ENCODE data around the gene COL12A1. TPM values are rescaled to one million over a fixed set of nuclear protein-coding genes. Genes with fewer than 3 reads are reported as not detected.

The COL12A1 gene
- total RNA-seq, result 100 to 1,000 TPM in 2 of 3 donors, 10 to 100 TPM in 1; 90.9 to 441 (median 281) TPM

DNA sequence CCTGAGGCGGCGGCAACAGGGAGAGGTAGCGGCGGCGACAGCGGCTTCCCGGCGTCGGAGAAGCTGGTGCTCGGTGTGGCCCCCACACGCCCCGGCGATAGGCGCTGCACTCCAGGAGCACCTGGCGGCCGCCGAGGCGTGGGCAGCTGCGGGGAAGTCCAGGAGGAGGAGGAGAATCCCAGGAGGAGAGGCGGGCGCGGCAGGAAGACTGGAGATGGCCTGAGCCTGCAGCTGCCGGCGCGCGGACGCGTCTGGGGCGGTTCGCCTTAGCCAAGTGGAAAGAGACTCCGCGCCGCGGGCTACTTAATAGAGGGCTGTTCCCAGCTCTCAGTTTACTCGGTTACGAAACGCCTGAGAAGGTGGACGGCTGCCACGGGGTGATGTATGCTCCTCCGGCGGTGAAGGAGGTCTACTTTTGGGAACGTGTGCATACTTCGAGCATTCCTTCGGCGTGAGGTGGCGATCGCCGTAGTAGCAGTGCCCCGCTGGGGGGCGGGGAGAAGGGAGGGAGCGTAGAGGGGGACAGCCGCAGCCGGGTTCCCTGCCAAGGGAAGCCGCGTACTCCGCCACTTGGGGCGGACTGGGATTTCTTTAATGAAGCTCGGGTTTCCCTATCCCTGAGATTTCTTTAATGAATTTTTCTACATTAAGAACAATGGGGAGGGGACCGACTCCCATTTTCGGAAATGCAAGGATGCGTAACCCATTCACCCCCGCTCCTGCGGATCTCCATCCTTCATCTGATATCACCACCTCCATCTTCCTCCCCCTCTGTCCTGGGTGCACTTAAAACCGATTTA is at the start of gene COL12A1:
Gene COL12A1 (minus strand): TSS at position 278 of the 800 bp plus-strand sequence. CDS start 3,261 bp downstream, outside the sequence.
- Histone ChIP-seq H3K27ac (peak within 1 kb of the TSS; percentile 79 to 90), H3K27me3 (peaks cover 0 to 22% of the 10 kb centered on the region in 2 donors), H3K9me3 (no peaks in the 10 kb centered on the region), H3K4me3 (peak within 1 kb of the TSS; percentile 61 to 78 (median 64)), H3K4me1 (peaks cover 0 to 4% of the 10 kb centered on the region in 2 donors), H3K36me3 (no peaks in the 10 kb centered on the region)
- DNase-seq (ENCODE audit: low spot score in 2 of 2), result peak; percentile 90 to 91
- peak; percentile 22 for TF ChIP-seq POLR2A (IDR thresholded peaks at IDR 0.05)
- TF ChIP-seq, protein P1, sequence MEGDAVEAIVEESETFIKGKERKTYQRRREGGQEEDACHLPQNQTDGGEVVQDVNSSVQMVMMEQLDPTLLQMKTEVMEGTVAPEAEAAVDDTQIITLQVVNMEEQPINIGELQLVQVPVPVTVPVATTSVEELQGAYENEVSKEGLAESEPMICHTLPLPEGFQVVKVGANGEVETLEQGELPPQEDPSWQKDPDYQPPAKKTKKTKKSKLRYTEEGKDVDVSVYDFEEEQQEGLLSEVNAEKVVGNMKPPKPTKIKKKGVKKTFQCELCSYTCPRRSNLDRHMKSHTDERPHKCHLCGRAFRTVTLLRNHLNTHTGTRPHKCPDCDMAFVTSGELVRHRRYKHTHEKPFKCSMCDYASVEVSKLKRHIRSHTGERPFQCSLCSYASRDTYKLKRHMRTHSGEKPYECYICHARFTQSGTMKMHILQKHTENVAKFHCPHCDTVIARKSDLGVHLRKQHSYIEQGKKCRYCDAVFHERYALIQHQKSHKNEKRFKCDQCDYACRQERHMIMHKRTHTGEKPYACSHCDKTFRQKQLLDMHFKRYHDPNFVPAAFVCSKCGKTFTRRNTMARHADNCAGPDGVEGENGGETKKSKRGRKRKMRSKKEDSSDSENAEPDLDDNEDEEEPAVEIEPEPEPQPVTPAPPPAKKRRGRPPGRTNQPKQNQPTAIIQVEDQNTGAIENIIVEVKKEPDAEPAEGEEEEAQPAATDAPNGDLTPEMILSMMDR (IDR thresholded peaks at IDR 0.05), result peak; percentile 5 to 10 (median 6)
- TF ChIP-seq POLR2AphosphoS5 (IDR thresholded peaks at IDR 0.05), result peak; percentile 72 to 94 (median 73)
- intact Hi-C loops (cut with DNase I; ENCODE audit: low total_unique reads), result loop anchor here (5.0 to 10.0 kb wide), 2 partner anchors 1111 to 1344 kb away; no protein-coding TSS in a partner anchor

DNA sequence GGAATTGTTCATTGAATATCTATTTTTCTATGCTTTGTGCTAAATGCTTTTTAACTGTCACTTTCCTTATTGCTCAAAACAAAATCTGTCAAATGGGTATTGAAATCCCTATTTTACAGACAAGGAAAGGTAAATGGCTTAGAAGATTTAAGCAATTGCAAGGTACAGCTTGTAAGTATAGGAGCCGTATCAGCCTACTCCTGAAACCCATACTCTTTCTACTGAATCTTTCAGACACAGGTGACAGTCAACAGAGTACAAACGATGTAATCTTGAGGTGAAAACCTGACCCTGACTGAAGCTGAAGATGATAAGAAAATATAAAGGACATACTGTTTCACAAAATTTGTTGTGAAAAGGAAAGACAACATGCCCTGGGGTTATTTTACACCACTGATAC is 44.7 kb upstream of the COL12A1 start:
- TF ChIP-seq POLR2A (IDR thresholded peaks at IDR 0.05) (no peak), POLR2AphosphoS5 (IDR thresholded peaks at IDR 0.05) (no peak)
- TF ChIP-seq, protein P1 (IDR thresholded peaks at IDR 0.05), result no peak
- Histone ChIP-seq H3K27ac (no peak overlapping the region), H3K4me1 (no peaks in the 10 kb centered on the region), H3K27me3 (no peaks in the 10 kb centered on the region), H3K4me3 (no peak overlapping the region), H3K36me3 (no peaks in the 10 kb centered on the region), H3K9me3 (no peaks in the 10 kb centered on the region)
- intact Hi-C loops (cut with DNase I; ENCODE audit: low total_unique reads), result no loop called here
- DNase-seq (ENCODE audit: low spot score in 2 of 2), result no peak

DNA sequence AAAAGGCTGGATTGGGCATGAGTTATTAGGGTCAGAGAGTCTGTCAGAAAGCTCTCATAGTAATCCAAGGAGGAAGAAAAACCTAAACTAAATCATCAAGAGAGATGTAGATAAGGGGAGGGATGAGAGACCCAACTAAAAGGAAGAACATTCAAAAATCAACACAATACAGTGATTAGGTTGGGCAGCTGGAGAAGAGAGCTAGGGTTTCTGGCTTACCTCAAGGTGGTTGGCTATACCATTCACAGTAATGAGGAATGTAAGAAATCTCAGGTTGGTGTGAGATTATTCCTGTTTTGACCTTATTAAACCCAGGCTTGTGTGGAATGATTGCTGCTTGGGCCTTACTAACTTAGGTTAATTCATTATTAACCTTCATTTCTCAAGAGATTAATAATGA is 44.0 kb upstream of the COL12A1 start:
- Histone ChIP-seq H3K27me3 (no peaks in the 10 kb centered on the region), H3K36me3 (no peaks in the 10 kb centered on the region), H3K4me3 (no peak overlapping the region), H3K9me3 (no peaks in the 10 kb centered on the region), H3K27ac (no peak overlapping the region), H3K4me1 (no peaks in the 10 kb centered on the region)
- TF ChIP-seq POLR2A (IDR thresholded peaks at IDR 0.05), result no peak
- TF ChIP-seq, protein P1 (IDR thresholded peaks at IDR 0.05), result no peak
- no peak for TF ChIP-seq POLR2AphosphoS5 (IDR thresholded peaks at IDR 0.05)
- no peak for DNase-seq (ENCODE audit: low spot score in 2 of 2)
- intact Hi-C loops (cut with DNase I; ENCODE audit: low total_unique reads), result no loop called here

DNA sequence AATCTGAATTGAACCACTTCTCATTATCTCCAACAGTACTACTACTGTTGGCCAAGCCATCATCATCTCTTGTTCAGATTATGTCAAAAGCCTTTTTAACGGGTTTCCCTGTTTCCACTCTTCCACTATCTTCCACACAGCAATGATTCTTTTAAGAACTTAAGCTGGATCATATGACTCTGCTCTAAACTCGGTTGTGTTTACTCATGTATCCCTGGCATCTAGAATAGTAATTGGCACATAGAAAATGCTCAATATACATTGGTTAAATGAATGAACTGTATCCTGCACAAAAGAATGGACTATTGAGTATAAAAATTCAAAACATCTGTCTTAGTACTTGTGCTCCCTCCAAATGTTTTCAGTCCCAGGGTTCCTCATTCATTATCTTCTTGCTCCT is 40.5 kb upstream of the COL12A1 start:
- Histone ChIP-seq H3K36me3 (no peaks in the 10 kb centered on the region), H3K9me3 (no peaks in the 10 kb centered on the region), H3K27me3 (no peaks in the 10 kb centered on the region), H3K4me1 (no peaks in the 10 kb centered on the region), H3K27ac (no peak overlapping the region), H3K4me3 (no peak overlapping the region)
- intact Hi-C loops (cut with DNase I; ENCODE audit: low total_unique reads), result no loop called here
- TF ChIP-seq POLR2A (IDR thresholded peaks at IDR 0.05) (no peak), POLR2AphosphoS5 (IDR thresholded peaks at IDR 0.05) (no peak)
- TF ChIP-seq, protein P1 (IDR thresholded peaks at IDR 0.05), result no peak
- no peak for DNase-seq (ENCODE audit: low spot score in 2 of 2)

DNA sequence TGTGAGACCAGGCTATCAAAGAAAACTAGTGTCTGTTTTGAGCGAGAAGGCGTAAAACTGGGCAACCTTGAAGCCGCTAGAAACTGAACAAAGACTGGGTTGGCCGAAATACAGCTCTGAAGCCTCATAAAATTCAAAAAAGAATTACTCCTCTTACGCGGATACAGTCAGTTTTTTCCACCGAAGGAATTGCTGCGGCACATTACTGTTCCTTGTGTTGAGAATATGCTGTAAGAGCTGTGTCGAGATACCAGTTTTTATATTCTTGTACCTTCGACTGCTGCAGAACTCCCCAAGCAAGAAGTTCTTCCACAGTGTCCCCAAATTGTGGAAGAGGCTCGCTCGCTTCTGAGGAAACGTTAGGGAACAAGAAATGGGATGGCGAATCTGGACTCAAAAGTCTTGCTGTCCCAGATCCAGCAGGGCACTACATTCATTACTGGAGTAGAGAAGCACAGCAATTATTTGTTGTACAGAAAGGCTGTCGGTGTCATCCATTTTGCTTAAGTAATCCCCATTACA is 38.3 kb upstream of the COL12A1 start:
- H3K4me3 ChIP-seq, result peak overlapping the region; percentile 72 to 89 (median 83)
- no peaks in the 10 kb centered on the region for H3K27me3 ChIP-seq
- H3K4me1 ChIP-seq, result no peaks in the 10 kb centered on the region
- peak overlapping the region; percentile 95 to 96 for H3K27ac ChIP-seq
- intact Hi-C loops (cut with DNase I; ENCODE audit: low total_unique reads), result no loop called here
- TF ChIP-seq POLR2AphosphoS5 (IDR thresholded peaks at IDR 0.05) (no peak), POLR2A (IDR thresholded peaks at IDR 0.05) (no peak)
- TF ChIP-seq, protein P1 (IDR thresholded peaks at IDR 0.05), result no peak
- H3K9me3 ChIP-seq, result no peaks in the 10 kb centered on the region
- H3K36me3 ChIP-seq, result peaks cover 3% of the 10 kb centered on the region
- no peak for DNase-seq (ENCODE audit: low spot score in 2 of 2)

Measured in breast epithelium (tissue), 4 donors.